Measurements from ENCODE around the gene ANXA5. TPM values are rescaled to one million over a fixed set of nuclear protein-coding genes. Genes with fewer than 3 reads are reported as not detected.

ANXA5 gene
- total and polyA plus RNA-seq, 9 of the 15 experiments (the other 6 are each of a cell fraction or from before 2014, with no cell fraction given) = 49.9 to 131 (median 84.5) TPM

DNA sequence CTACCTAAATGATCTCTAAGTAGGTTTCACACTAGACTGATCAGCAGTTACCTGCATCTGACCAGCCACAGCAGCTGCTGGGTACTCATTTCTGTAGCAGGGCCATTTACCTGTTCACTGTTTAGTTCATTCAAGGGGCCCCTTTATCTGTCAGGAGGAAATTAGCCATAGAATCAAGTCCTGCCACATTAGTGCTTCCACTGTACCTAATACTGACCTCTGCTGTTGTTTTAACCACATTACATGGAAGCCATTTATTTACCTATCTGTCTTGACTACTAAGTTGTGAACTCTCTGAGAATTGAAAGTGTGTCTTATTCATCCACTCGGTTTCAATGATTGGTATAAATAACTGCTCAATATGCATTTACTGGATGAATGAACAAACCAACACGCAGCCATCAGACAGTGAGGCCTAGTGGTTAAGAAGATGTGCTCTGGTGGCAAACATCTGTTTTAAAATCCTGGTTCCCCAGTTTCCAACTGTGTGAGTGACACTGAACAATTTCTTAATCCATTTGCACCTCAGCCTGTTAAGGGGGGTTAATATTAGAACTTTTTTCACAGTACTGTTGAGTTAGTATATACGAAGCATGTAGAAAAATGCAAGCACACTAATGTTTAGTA lies 30.0 kb upstream of the ANXA5 start:
- FAIRE-seq (peak; percentile 91), DNase-seq (ENCODE audit: extremely low read depth in 1 of 4, low spot score in 3 of 4) (peak; percentile 47 to 64 (median 52)), ATAC-seq (peak; percentile 92)
- POLR2A ChIA-PET = no interaction called here
- Histone ChIP-seq H4K20me1 (replicated peaks; ENCODE audit: control insufficient read depth, insufficient read depth, low read length) (no peaks in the 10 kb centered on the region), H3K4me1 (replicated peaks in 1 of 2; ENCODE audit: control insufficient read depth in 2 of 2, insufficient read depth in 2 of 2, low read length in 2 of 2) (no peaks in the 10 kb centered on the region), H3K4me2 (ENCODE audit: insufficient read depth, low read length) (no peak overlapping the region), H3K79me2 (ENCODE audit: control insufficient read depth, insufficient read depth, low read length) (no peaks in the 10 kb centered on the region), H3K27me3 (ENCODE audit: control insufficient read depth in 2 of 2, insufficient read depth in 2 of 2, low read length in 2 of 2) (peaks cover 10 to 11% of the 10 kb centered on the region in 2 experiments; a peak in 3 of 5 replicates), H2AFZ (ENCODE audit: low read depth, low read length) (no peak overlapping the region), H3K9me3 (replicated peaks; ENCODE audit: control insufficient read depth, insufficient read depth, low read depth, low read length) (no peaks in the 10 kb centered on the region), H3K4me3 (no peak overlapping the region), H3K36me3 (ENCODE audit: control insufficient read depth, insufficient read depth, low read length) (no peaks in the 10 kb centered on the region), H3K9me1 (ENCODE audit: control insufficient read depth, insufficient read depth, low read length) (no peaks in the 10 kb centered on the region), H3K9ac (ENCODE audit: insufficient read depth in 1 of 2, low read depth in 2 of 2, low read length in 2 of 2) (no peak overlapping the region), H3K27ac (ENCODE audit: extremely low read depth, low read depth, low read length) (no peak overlapping the region)
- 0% methylated on average over 3 of the region's 3 CpGs for WGBS (ENCODE audit: insufficient coverage, low coverage, missing lambda C conversion rate)
- intact Hi-C loops (cut with micrococcal nuclease) = loop anchor here (1.0 to 5.0 kb wide), 4 partner anchors 29 to 1654 kb away; no protein-coding TSS in a partner anchor
- CTCF ChIA-PET (ENCODE audit: low intra/inter-chr PET ratio) = interaction anchor here (1.1 to 1.9 kb wide), 2 partner anchors 29 to 1656 kb away, joined by 3 to 6 read pairs; partner anchors contain the start of gene ANXA5
- in situ Hi-C loops (cut with MboI) = no loop called here
- BruUV-seq (replicated peaks) = no TSS peak
- TF ChIP-seq MAZ (CRISPR knock-in tag; conservative IDR thresholded peaks at IDR 0.05 in 1 of 2, IDR thresholded peaks at IDR 0.05 in 1 of 2) (peak in 1 of 2 experiments; percentile 13; a peak in 1 of 4 replicates), SMC3 (conservative IDR thresholded peaks at IDR 0.05; ENCODE audit: insufficient read depth, low read depth, low read length) (peak; percentile 61), RAD21 (CRISPR knock-in tag; conservative IDR thresholded peaks at IDR 0.05 in 1 of 2, IDR thresholded peaks at IDR 0.05 in 1 of 2) (peak; percentile 78 to 86), SNRNP70 (optimal IDR thresholded peaks at IDR 0.05; ENCODE audit: low read depth, low read length) (no peak), HDAC1 (IDR thresholded peaks at IDR 0.05) (no peak), YY1 (IDR thresholded peaks at IDR 0.05; ENCODE audit: borderline replicate concordance in 1 of 3, control insufficient read depth in 1 of 3, extremely low read depth in 1 of 3, insufficient read depth in 3 of 3, insufficient read length in 1 of 3, insufficient replicate concordance in 2 of 3, low read depth in 1 of 3, low read length in 2 of 3) (peak in 1 of 3 experiments; percentile 33)
- TF ChIP-seq, protein P1, sequence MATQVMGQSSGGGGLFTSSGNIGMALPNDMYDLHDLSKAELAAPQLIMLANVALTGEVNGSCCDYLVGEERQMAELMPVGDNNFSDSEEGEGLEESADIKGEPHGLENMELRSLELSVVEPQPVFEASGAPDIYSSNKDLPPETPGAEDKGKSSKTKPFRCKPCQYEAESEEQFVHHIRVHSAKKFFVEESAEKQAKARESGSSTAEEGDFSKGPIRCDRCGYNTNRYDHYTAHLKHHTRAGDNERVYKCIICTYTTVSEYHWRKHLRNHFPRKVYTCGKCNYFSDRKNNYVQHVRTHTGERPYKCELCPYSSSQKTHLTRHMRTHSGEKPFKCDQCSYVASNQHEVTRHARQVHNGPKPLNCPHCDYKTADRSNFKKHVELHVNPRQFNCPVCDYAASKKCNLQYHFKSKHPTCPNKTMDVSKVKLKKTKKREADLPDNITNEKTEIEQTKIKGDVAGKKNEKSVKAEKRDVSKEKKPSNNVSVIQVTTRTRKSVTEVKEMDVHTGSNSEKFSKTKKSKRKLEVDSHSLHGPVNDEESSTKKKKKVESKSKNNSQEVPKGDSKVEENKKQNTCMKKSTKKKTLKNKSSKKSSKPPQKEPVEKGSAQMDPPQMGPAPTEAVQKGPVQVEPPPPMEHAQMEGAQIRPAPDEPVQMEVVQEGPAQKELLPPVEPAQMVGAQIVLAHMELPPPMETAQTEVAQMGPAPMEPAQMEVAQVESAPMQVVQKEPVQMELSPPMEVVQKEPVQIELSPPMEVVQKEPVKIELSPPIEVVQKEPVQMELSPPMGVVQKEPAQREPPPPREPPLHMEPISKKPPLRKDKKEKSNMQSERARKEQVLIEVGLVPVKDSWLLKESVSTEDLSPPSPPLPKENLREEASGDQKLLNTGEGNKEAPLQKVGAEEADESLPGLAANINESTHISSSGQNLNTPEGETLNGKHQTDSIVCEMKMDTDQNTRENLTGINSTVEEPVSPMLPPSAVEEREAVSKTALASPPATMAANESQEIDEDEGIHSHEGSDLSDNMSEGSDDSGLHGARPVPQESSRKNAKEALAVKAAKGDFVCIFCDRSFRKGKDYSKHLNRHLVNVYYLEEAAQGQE (IDR thresholded peaks at IDR 0.05; ENCODE audit: borderline replicate concordance) = peak; percentile 83
- TF ChIP-seq, protein P1 (CRISPR knock-in tag; IDR thresholded peaks at IDR 0.05; ENCODE audit: low read depth) = no peak
- TF ChIP-seq, protein P2, sequence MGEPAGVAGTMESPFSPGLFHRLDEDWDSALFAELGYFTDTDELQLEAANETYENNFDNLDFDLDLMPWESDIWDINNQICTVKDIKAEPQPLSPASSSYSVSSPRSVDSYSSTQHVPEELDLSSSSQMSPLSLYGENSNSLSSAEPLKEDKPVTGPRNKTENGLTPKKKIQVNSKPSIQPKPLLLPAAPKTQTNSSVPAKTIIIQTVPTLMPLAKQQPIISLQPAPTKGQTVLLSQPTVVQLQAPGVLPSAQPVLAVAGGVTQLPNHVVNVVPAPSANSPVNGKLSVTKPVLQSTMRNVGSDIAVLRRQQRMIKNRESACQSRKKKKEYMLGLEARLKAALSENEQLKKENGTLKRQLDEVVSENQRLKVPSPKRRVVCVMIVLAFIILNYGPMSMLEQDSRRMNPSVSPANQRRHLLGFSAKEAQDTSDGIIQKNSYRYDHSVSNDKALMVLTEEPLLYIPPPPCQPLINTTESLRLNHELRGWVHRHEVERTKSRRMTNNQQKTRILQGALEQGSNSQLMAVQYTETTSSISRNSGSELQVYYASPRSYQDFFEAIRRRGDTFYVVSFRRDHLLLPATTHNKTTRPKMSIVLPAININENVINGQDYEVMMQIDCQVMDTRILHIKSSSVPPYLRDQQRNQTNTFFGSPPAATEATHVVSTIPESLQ (CRISPR knock-in tag; IDR thresholded peaks at IDR 0.05) = no peak
